Uterus (tissue), 4 donors: Measurements from ENCODE around the gene KHDRBS2. TPM values are rescaled to one million over a fixed set of nuclear protein-coding genes. Genes with fewer than 3 reads are reported as not detected.

Experiments
- DNase-seq, 2 donors: peaks; one replicate each; pipeline ENCODE4 v3.0.0-alpha.2; 2019 to 2020
- H3K27ac ChIP-seq, 2 donors: fragments of 200-600 bp; sonication (generic); 1 replicate in 1 of 2; 2 replicates in 1 of 2; pipeline ENCODE4 v1.5.1; 2016 to 2018
- H3K27me3 ChIP-seq, 2 donors: fragments of 200-600 bp; sonication (generic); one replicate each; pipeline ENCODE4 v1.5.1; 2018 to 2019; ENCODE audit warnings: control low read depth in 1 of 2
- H3K36me3 ChIP-seq, 2 donors: fragments of 200-600 bp; sonication (generic); one replicate each; pipeline ENCODE4 v1.5.1; 2019; ENCODE audit warnings: control low read depth in 1 of 2
- H3K4me1 ChIP-seq, 2 donors: fragments of 200-600 bp; sonication (generic); one replicate each; pipeline ENCODE4 v1.5.1; 2018 to 2019; ENCODE audit warnings: control low read depth in 1 of 2
- H3K4me3 ChIP-seq, 2 donors: fragments of 200-600 bp; sonication (generic); 1 replicate in 1 of 2; 2 replicates in 1 of 2; pipeline ENCODE4 v1.5.1; 2018 to 2019; ENCODE audit warnings: mild to moderate bottlenecking in 1 of 2
- H3K9me3 ChIP-seq, 2 donors: fragments of 200-600 bp; sonication (generic); one replicate each; pipeline ENCODE4 v1.5.1; 2019; ENCODE audit warnings: control low read depth in 1 of 2
- CTCF ChIP-seq, 4 experiments: fragments of 200-600 bp in 2 of 4; fragments of 450-650 bp in 2 of 4; sonication (generic) in 2 of 4; IDR thresholded peaks; one replicate each; pipeline ENCODE4 v1.5.1; 2016 to 2019; ENCODE audit warnings: antibody characterized with exemption in 4 of 4, mild to moderate bottlenecking in 2 of 4, moderate library complexity in 1 of 4
- POLR2A ChIP-seq, 2 donors: fragments of 450-650 bp; IDR thresholded peaks; one replicate each; pipeline ENCODE4 v1.6.1; 2016; ENCODE audit warnings: antibody characterized with exemption in 2 of 2, mild to moderate bottlenecking in 1 of 2, moderate library complexity in 1 of 2
- intact Hi-C: fragments of 100-400 bp; cut with DNase I; formaldehyde crosslinking; loops from one replicate; pipeline ENCODE4 v1.15.1; 2023; ENCODE audit warnings: low total_unique reads
- total RNA-seq, 4 donors: library from RNA; depleted of rRNA in 3 of 4; stranded (reverse); fragments of >200 nt in 3 of 4; gene quantifications; one replicate each; pipeline versions ENCODE4 v1.1.0 to v1.2.4, GENCODE V29; 2014 to 2023
- donor health status: DM: yes; HTN: yes; CAD: no.

KHDRBS2 gene
- total RNA-seq, 4 donors from 2014 or later: 0.55 to 7.3 TPM; not detected in 2

GRCh38 chr6:61947311-61947947, 338.6 kb downstream of the KHDRBS2 start:
- H3K9me3 ChIP-seq: no peaks in the 10 kb centered on the region
- DNase-seq: no peak
- H3K4me1 ChIP-seq: no peaks in the 10 kb centered on the region
- H3K27me3 ChIP-seq: no peaks in the 10 kb centered on the region
- H3K4me3 ChIP-seq: no peak overlapping the region
- no peaks in the 10 kb centered on the region for H3K36me3 ChIP-seq
- intact Hi-C loops: no loop called here
- H3K27ac ChIP-seq: no peak overlapping the region
- TF ChIP-seq POLR2A (IDR thresholded peaks at IDR 0.05): no peak
- TF ChIP-seq CTCF (IDR thresholded peaks at IDR 0.05): no peak

- DNase-seq: no peak
- H3K9me3 ChIP-seq: no peaks in the 10 kb centered on the region
Measured at GRCh38 chr6:61940919-61941318, 345.1 kb downstream of the KHDRBS2 start.

GRCh38 chr6:61935242-61935846, 350.7 kb downstream of the KHDRBS2 start:
- intact Hi-C loops: no loop called here
- H3K27me3 ChIP-seq: no peaks in the 10 kb centered on the region
- H3K4me1 ChIP-seq: no peaks in the 10 kb centered on the region
- TF ChIP-seq CTCF (IDR thresholded peaks at IDR 0.05) (no peak), POLR2A (IDR thresholded peaks at IDR 0.05) (no peak)
- no peak for DNase-seq
- H3K27ac ChIP-seq: no peak overlapping the region
- H3K4me3 ChIP-seq: no peak overlapping the region
- H3K9me3 ChIP-seq: no peaks in the 10 kb centered on the region
- H3K36me3 ChIP-seq: no peaks in the 10 kb centered on the region

More at GRCh38 chr6:61940919-61941318, 345.1 kb downstream of the KHDRBS2 start:
- intact Hi-C loops: no loop called here
- H3K36me3 ChIP-seq: no peaks in the 10 kb centered on the region
- no peak overlapping the region for H3K4me3 ChIP-seq
- no peak overlapping the region for H3K27ac ChIP-seq
- TF ChIP-seq CTCF (IDR thresholded peaks at IDR 0.05): no peak
- TF ChIP-seq POLR2A (IDR thresholded peaks at IDR 0.05): no peak
- no peaks in the 10 kb centered on the region for H3K4me1 ChIP-seq
- no peaks in the 10 kb centered on the region for H3K27me3 ChIP-seq

- Histone ChIP-seq H3K36me3 (no peaks in the 10 kb centered on the region), H3K9me3 (no peaks in the 10 kb centered on the region), H3K4me1 (no peaks in the 10 kb centered on the region), H3K4me3 (no peak overlapping the region), H3K27me3 (no peaks in the 10 kb centered on the region), H3K27ac (no peak overlapping the region)
- TF ChIP-seq POLR2A (IDR thresholded peaks at IDR 0.05) (no peak), CTCF (IDR thresholded peaks at IDR 0.05) (no peak)
- intact Hi-C loops: no loop called here
- no peak for DNase-seq
Measured at GRCh38 chr6:61909486-61909885, 376.5 kb downstream of the KHDRBS2 start.

- no peaks in the 10 kb centered on the region for H3K27me3 ChIP-seq
- no peaks in the 10 kb centered on the region for H3K9me3 ChIP-seq
- intact Hi-C loops: no loop called here
- TF ChIP-seq POLR2A (IDR thresholded peaks at IDR 0.05): no peak
- TF ChIP-seq CTCF (IDR thresholded peaks at IDR 0.05): no peak
- no peaks in the 10 kb centered on the region for H3K4me1 ChIP-seq
- DNase-seq: no peak
- no peak overlapping the region for H3K27ac ChIP-seq
- H3K36me3 ChIP-seq: no peaks in the 10 kb centered on the region
- no peak overlapping the region for H3K4me3 ChIP-seq
Measured at GRCh38 chr6:61901748-61902147, 384.3 kb downstream of the KHDRBS2 start.
